Calu3 (cell line): Measurements from ENCODE around the gene SEMA4C. TPM values are rescaled to one million over a fixed set of nuclear protein-coding genes. Genes with fewer than 3 reads are reported as not detected.

Source experiments
- BruUV-seq: library from RNA; stranded (reverse); fragments of 400-500 nt; replicated peaks from 2 replicates; lab custom pipeline; 2021; lab: Mats Ljungman, UMichigan
- CTCF ChIA-PET: fragments of 300-600 bp; sonication (Branson Sonifier 250); formaldehyde crosslinking; loops from one replicate; lab custom pipeline; 2022; ENCODE audit warnings: antibody characterized with exemption; lab: Charles Lee
- DNase-seq: peaks from one replicate; pipeline ENCODE4 v3.0.0; 2022
- H3K27ac Mint-ChIP-seq: one replicate; pipeline ENCODE4 v1.8.0; 2022; ENCODE audit warnings: mixed read lengths; ENCODE audit not compliant: unreplicated experiment
- H3K27me3 Mint-ChIP-seq: one replicate; pipeline ENCODE4 v1.8.0; 2022; ENCODE audit warnings: mixed read lengths; ENCODE audit not compliant: unreplicated experiment
- H3K36me3 Mint-ChIP-seq: one replicate; pipeline ENCODE4 v1.8.0; 2022; ENCODE audit warnings: mild to moderate bottlenecking, moderate library complexity, mixed read lengths; ENCODE audit not compliant: insufficient read depth, unreplicated experiment
- H3K4me1 Mint-ChIP-seq: one replicate; pipeline ENCODE4 v1.8.0; 2022; ENCODE audit warnings: mild to moderate bottlenecking, low read depth, mixed read lengths; ENCODE audit not compliant: unreplicated experiment
- H3K4me3 Mint-ChIP-seq: one replicate; pipeline ENCODE4 v1.8.0; 2022; ENCODE audit warnings: mild to moderate bottlenecking, low read depth, moderate library complexity, mixed read lengths; ENCODE audit not compliant: unreplicated experiment
- H3K9me3 Mint-ChIP-seq: one replicate; pipeline ENCODE4 v1.8.0; 2022; ENCODE audit warnings: low read depth, mixed read lengths; ENCODE audit not compliant: unreplicated experiment
- CTCF ChIP-seq: fragments of 200-600 bp; IDR thresholded peaks from one replicate; pipeline ENCODE4 v1.8.0; 2022; ENCODE audit warnings: antibody characterized with exemption; ENCODE audit not compliant: unreplicated experiment
- intact Hi-C: fragments of 100-400 bp; cut with micrococcal nuclease; formaldehyde crosslinking; loops from one replicate; pipeline ENCODE4 v1.10.0; 2022; ENCODE audit not compliant: unreplicated experiment
- total RNA-seq: library from RNA; stranded (reverse); gene quantifications from 2 replicates; pipeline ENCODE4 v1.2.3, GENCODE V29; 2022

Gene SEMA4C
- total RNA-seq, 1 experiment from 2014 or later = 25.3 TPM

- Mint-ChIP-seq H3K36me3 (peaks cover 58% of the 10 kb centered on the region), H3K27ac (peak within 1 kb of the TSS; percentile 47), H3K4me3 (peak within 1 kb of the TSS; percentile 98), H3K27me3 (no peaks in the 10 kb centered on the region), H3K9me3 (no peaks in the 10 kb centered on the region), H3K4me1 (peaks cover 11% of the 10 kb centered on the region)
- CTCF ChIA-PET = interaction anchor here (0.6 to 3.1 kb wide), 23 partner anchors 9 to 308 kb away, joined by 3 to 39 read pairs (median 4); partner anchors contain the start of genes ANKRD36 and CNNM3
- DNase-seq = peak; percentile 98
- intact Hi-C loops = loop anchor here (1.0 to 5.0 kb wide), 3 partner anchors 93 to 254 kb away; partner anchors contain the start of gene ANKRD36
- BruUV-seq = no TSS peak
- no peak for TF ChIP-seq CTCF
Observed at GRCh38 chr2:96857667-96858372, 12.1 kb downstream of the SEMA4C start, which contains the start of gene ANKRD39. Gene ANKRD39, minus strand, starts transcription at chr2:96858016. Its CDS starts 29 bp downstream, at chr2:96857987.

- Mint-ChIP-seq H3K27ac (peak overlapping the region; percentile 47), H3K4me3 (peak overlapping the region; percentile 98), H3K36me3 (peaks cover 59% of the 10 kb centered on the region), H3K9me3 (no peaks in the 10 kb centered on the region), H3K4me1 (peaks cover 11% of the 10 kb centered on the region), H3K27me3 (no peaks in the 10 kb centered on the region)
- DNase-seq = no peak
- CTCF ChIA-PET = interaction anchor here (0.6 to 3.1 kb wide), 20 partner anchors 11 to 307 kb away, joined by 3 to 39 read pairs (median 4); partner anchors contain the start of genes ANKRD36 and CNNM3
- intact Hi-C loops = loop anchor here (5.0 kb wide), 1 partner anchor 255 kb away; the partner anchor contains the start of gene ANKRD36
- no peak for TF ChIP-seq CTCF
- BruUV-seq = TSS peak; percentile 14
Observed at GRCh38 chr2:96856776-96857666, 12.9 kb downstream of the SEMA4C start.

- intact Hi-C loops = no loop called here
- no TSS peak for BruUV-seq
- Mint-ChIP-seq H3K4me1 (peaks cover 11% of the 10 kb centered on the region), H3K27me3 (no peaks in the 10 kb centered on the region), H3K4me3 (no peak overlapping the region), H3K9me3 (no peaks in the 10 kb centered on the region), H3K27ac (no peak overlapping the region), H3K36me3 (peaks cover 36% of the 10 kb centered on the region)
- no peak for TF ChIP-seq CTCF
- no peak for DNase-seq
- CTCF ChIA-PET = no interaction called here
Observed at GRCh38 chr2:96853321-96853720, 16.6 kb downstream of the SEMA4C start.

DNA sequence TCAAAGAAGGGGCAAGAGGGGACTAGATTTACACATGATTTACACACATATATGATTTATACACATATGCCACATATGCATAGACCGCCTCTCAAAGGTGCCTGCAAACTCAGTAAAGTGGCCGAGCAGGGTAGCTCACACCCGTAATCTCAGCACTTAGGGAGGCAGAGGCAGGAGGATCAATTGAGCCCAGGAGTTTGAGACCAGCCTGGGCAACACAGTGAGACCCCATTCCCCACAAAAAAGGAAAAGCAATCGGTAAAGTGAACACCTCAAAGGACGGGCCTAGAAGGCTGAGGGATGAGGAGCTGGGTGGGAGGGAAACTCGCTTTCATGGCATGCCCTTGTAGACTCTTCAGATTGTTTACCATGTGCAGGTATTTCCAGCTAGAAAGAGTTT is 17.2 kb downstream of the SEMA4C start:
- Mint-ChIP-seq H3K27me3 (no peaks in the 10 kb centered on the region), H3K4me1 (peaks cover 11% of the 10 kb centered on the region), H3K36me3 (peaks cover 29% of the 10 kb centered on the region), H3K27ac (no peak overlapping the region), H3K4me3 (no peak overlapping the region), H3K9me3 (no peaks in the 10 kb centered on the region)
- CTCF ChIA-PET = no interaction called here
- TF ChIP-seq CTCF = no peak
- BruUV-seq = no TSS peak
- no peak for DNase-seq
- intact Hi-C loops = no loop called here
